Fibroblast of upper back skin (primary cell): ENCODE results near the gene RNF151.
"Not testable (repeated sequence)": the region's sequence is repeated elsewhere in the genome, so short reads cannot be mapped to it uniquely, and the experiment has no call there.

ENCODE experiments used
- DNase-seq: peaks from one replicate; pipeline ENCODE4 v3.0.0-alpha.2; 2013

RNF151 gene

DNA sequence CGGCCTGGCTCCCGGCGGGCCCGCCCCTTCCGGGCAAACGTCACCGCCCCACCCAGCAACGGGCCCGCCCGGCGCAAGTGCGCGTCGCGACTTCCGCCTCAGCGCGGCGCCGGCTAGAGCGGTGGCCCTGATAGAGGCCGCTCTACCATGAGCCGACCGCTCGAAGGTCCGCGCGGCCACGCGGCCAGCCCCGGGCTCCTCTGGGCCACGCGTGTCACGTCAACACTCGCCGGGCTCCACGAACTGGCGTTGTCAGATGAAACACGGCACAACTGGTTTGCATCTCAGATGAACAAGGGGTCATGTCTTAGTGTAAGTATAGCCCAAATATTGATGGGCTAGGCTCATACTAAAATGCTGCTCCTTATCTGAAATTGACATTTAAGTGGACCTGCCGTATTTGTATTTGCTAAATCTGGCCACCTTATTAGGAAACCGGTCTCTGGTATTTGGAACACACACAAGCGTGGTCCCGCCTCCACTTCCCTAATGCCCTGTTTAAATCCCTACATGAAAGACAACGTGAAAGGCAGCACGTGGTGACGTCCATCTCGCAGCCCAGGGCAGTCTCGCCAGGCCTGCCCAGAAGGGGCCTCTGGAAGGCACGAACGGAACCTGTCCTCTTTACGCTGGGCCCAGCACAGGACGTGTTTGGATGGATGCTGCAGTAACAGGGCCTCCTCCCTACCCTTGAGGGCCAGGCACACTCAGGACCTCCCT is 43.3 kb downstream of the RNF151 start, which contains the start of gene ZNF598:
TSS of gene ZNF598 (minus strand) at position 31 of the 720 bp plus-strand sequence.
- peak; percentile 85 for DNase-seq

DNA sequence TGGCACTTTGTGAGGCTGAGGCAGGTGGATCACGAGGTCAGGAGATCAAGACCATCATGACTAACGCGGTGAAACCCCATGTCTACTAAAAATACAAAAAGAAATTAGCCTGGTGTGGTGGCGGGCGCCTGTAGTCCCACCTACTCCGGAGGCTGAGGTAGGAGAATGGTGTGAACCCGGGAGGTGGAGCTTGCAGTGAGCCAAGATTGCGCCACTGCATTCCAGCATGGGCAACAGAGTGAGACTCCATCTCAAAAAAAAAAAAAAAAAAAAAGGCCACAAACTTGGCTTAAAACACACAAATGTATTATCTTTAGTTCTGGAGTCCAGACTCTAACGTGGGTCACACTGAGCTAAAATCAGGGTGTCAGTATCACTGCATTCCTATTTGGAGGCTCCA is 45.1 kb downstream of the RNF151 start:
- not testable (repeated sequence) for DNase-seq

DNA sequence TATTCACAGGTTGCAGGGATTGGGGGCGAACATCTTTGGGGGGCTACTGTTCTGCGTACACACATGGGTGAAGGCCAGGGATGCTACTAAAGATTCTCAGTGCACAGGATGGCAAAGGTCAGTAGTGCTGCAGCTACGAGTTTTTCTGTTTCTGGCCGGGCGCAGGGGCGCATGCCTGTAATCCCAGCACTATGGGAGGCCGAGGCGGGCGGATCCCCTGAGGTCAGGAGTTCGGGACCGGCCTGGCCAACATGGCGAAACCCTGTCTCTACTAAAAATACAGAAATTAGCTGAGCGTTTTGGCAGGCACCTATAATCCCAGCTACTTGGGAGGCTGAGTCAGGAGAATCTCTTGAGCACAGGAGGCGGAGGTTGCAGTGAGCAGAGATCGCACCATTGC is 46.9 kb downstream of the RNF151 start:
- DNase-seq = no peak

DNA sequence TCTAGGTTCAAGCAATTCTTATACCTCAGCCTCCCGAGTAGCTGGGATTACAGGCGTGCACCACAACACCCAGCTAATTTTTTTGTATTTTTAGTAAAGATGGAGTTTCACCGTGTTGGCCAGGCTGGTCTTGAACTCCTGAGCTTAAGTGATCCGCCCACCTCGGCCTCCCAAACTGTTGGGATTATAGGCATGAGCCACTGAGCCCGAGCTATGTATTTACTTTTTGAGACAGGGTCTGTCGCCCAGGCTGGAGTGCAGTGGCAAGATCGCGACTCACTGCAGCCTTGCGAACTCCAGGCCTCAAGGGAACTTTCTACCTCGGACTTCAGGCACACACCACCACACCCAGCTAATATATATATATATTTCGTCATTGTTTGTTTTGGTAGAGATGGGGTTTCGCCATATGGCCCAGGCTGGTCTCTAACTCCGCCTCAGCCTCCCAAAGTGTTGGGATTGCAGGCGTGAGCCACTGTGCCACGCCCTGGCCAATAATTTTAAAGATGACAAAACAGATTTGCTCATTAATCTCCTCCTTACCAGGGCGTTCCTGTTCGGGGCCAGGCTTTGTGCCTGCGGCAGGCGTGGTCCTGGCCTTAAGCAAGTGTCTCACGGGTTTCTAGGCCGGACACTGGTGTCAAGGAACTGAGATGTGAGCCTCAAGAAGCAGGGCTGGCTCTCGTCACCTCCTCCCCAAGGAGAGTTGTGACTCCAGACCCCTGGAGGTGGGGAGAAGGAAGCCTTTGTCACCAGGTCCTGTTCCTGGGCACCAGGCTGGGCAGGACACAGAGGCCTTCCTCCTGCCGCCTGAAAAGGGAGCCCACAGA is 48.7 kb downstream of the RNF151 start:
- no peak for DNase-seq

DNA sequence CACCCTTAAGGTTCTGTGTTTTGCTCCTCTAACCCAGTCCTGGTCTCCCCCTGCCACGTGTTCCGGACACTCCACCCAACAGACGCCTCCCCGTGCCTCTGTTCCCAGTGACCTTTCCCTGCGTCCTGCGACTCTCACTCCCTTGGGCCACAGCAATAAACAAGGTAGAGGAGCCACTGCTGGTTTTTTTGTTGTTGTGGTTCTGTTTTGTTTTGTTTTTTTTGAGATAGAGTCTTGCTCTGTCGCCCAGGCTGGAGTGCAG is 49.2 kb downstream of the RNF151 start:
- DNase-seq = no peak

DNA sequence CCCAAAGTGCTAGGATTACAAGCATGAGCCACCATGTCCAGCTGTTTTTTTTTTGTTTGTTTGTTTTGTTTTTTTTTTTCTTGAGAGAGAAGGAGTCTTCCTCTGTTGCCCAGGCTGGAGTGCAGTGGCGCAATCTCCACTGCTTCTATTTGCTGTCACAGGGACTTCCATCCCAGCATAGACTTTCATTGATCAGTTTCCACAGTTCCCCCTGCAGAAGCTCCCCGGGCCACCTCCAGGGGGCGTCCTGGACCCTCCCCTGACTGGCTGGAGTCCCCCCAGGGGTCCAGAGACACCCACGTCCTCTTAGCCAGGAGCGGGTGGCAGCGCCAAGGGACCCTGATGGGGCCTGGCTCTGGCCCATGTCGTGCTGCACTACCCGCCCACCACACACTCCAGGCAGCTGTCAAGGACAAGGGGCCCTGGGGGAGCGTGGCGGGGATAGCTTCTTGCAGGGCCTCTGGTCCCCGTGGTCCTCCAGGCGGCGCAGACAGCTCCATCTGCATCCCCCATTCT is 49.8 kb downstream of the RNF151 start:
- no peak for DNase-seq
